ENCODE measurements around the gene BANP.

- TF ChIP-seq POLR2A (IDR thresholded peaks at IDR 0.05; ENCODE audit: low read depth), result no peak
- no peak for TF ChIP-seq CTCF (IDR thresholded peaks at IDR 0.05)
Measured at GRCh38 chr16:88002749-88003148, 51.5 kb downstream of the BANP start.

Data from esophagus muscularis mucosa (tissue), 3 donors.